HG03469 (cell line): ENCODE data around the gene CDC6.

ENCODE experiments used
- ATAC-seq: cut with Tn5 transposase; IDR thresholded peaks from one replicate; pipeline ENCODE4 v1.9.1; 2021; ENCODE audit warnings: mild to moderate bottlenecking, moderate library complexity, moderate number of reproducible peaks; ENCODE audit not compliant: unreplicated experiment

The CDC6 gene

GRCh38 chr17:40350689-40351358, 63.1 kb downstream of the CDC6 start:
- no peak for ATAC-seq

GRCh38 chr17:40351359-40352236, 63.9 kb downstream of the CDC6 start:
- no peak for ATAC-seq

- ATAC-seq = no peak
Observed at GRCh38 chr17:40352237-40352778, 64.6 kb downstream of the CDC6 start.

- ATAC-seq = no peak
Observed at GRCh38 chr17:40352779-40353394, 65.2 kb downstream of the CDC6 start.
